ENCODE results near the gene RMND1.

The RMND1 gene

GRCh38 chr6:151392427-151392826, 59.5 kb downstream of the RMND1 start:
- DNase-seq (ENCODE audit: low read depth) = no peak
- H3K4me3 ChIP-seq (ENCODE audit: low read depth, low read length) = peak overlapping the region; percentile 80

GRCh38 chr6:151391471-151392413, 60.2 kb downstream of the RMND1 start, which contains the start of gene ZBTB2:
TSS of gene ZBTB2 (minus strand) at chr6:151391559. CDS start at chr6:151373637, 17,922 bp downstream.
- no peak for TF ChIP-seq CTCF (IDR thresholded peaks at IDR 0.05; ENCODE audit: control insufficient read depth, extremely low read depth, insufficient read depth)
- no peak for DNase-seq (ENCODE audit: low read depth)
- peak within 1 kb of the TSS; percentile 80 for H3K4me3 ChIP-seq (ENCODE audit: low read depth, low read length)

More at GRCh38 chr6:151392427-151392826, 59.5 kb downstream of the RMND1 start:
- TF ChIP-seq CTCF (IDR thresholded peaks at IDR 0.05; ENCODE audit: control insufficient read depth, extremely low read depth, insufficient read depth) = no peak

- no peak for TF ChIP-seq CTCF (IDR thresholded peaks at IDR 0.05; ENCODE audit: control insufficient read depth, extremely low read depth, insufficient read depth)
- DNase-seq (ENCODE audit: low read depth) = no peak
- H3K4me3 ChIP-seq (ENCODE audit: low read depth, low read length) = peak overlapping the region; percentile 80
Observed at GRCh38 chr6:151390851-151391470, 61.0 kb downstream of the RMND1 start.

- H3K4me3 ChIP-seq (ENCODE audit: low read depth, low read length) = peak overlapping the region; percentile 80
- DNase-seq (ENCODE audit: low read depth) = peak; percentile 94
- no peak for TF ChIP-seq CTCF (IDR thresholded peaks at IDR 0.05; ENCODE audit: control insufficient read depth, extremely low read depth, insufficient read depth)
Observed at GRCh38 chr6:151390276-151390850, 61.6 kb downstream of the RMND1 start.

GRCh38 chr6:151389618-151390275, 62.2 kb downstream of the RMND1 start:
- no peak for TF ChIP-seq CTCF (IDR thresholded peaks at IDR 0.05; ENCODE audit: control insufficient read depth, extremely low read depth, insufficient read depth)
- H3K4me3 ChIP-seq (ENCODE audit: low read depth, low read length) = peak overlapping the region; percentile 80
- DNase-seq (ENCODE audit: low read depth) = peak; percentile 18

GRCh38 chr6:151388997-151389617, 62.8 kb downstream of the RMND1 start:
- DNase-seq (ENCODE audit: low read depth) = peak; percentile 14
- no peak for TF ChIP-seq CTCF (IDR thresholded peaks at IDR 0.05; ENCODE audit: control insufficient read depth, extremely low read depth, insufficient read depth)
- H3K4me3 ChIP-seq (ENCODE audit: low read depth, low read length) = peak overlapping the region; percentile 80
